Activated CD4-positive, alpha-beta T cell treated with anti-CD3 and anti-CD28 coated beads, Interleukin-2, amount 50 U/mL, for 48 hours (primary cell): ENCODE data around the gene PSRC1.

Experiments used
- DNase-seq, 2 experiments: peaks; one replicate each; pipeline ENCODE4 v3.0.0-alpha.2; 2020

PSRC1 gene

GRCh38 chr1:109271458-109271857 lies 11.5 kb downstream of the PSRC1 start:
- DNase-seq, result no peak

DNA sequence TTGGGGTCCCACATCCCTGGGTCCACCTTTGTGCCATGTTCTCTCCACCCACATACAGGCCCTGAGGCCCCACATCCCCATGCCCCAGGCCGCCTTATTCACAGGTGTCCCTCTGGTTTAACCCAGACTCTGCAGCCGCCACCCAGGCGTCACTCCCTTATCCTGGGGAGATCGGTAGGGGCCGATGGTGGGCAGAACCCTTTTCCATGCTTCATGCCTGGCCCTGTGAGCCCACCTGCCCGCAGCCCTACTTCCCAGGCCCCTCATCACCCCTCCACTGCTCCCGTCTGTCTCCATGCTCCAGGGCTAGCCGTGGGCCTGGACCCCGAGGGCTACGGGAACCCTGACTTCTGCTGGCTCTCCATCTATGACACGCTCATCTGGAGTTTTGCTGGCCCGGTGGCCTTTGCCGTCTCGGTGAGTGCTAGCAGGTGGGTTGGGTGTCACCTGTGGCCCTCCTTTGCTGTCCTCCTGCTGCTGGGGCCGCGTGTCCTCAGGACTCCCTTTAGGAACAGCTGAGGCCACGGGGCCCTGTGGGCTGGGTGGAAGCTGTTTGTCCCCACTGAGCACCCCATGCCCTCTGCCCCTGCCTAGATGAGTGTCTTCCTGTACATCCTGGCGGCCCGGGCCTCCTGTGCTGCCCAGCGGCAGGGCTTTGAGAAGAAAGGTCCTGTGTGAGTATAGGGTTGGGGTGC lies 12.2 kb downstream of the PSRC1 start:
- no peak for DNase-seq

DNA sequence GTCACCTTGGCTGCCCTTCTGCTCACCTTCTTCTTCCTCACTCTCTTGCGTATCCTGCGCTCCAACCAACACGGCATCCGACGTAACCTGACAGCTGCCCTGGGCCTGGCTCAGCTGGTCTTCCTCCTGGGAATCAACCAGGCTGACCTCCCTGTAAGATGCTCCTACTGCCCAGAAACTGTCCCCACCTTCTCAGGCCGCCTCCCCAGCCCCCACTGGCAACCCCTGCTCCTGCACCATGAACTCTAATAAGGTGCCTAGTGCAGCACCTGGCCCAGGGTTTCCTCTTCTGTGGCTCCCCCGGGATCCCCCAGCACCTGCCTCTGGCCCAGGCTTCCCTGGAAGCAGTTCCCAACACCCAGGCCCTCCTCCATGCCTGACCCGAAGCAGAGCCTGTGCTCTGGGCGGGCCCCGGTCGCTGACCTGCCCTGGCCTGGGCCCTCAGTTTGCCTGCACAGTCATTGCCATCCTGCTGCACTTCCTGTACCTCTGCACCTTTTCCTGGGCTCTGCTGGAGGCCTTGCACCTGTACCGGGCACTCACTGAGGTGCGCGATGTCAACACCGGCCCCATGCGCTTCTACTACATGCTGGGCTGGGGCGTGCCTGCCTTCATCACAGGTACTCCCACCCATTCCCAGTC lies 12.8 kb downstream of the PSRC1 start:
- DNase-seq, result no peak

DNA sequence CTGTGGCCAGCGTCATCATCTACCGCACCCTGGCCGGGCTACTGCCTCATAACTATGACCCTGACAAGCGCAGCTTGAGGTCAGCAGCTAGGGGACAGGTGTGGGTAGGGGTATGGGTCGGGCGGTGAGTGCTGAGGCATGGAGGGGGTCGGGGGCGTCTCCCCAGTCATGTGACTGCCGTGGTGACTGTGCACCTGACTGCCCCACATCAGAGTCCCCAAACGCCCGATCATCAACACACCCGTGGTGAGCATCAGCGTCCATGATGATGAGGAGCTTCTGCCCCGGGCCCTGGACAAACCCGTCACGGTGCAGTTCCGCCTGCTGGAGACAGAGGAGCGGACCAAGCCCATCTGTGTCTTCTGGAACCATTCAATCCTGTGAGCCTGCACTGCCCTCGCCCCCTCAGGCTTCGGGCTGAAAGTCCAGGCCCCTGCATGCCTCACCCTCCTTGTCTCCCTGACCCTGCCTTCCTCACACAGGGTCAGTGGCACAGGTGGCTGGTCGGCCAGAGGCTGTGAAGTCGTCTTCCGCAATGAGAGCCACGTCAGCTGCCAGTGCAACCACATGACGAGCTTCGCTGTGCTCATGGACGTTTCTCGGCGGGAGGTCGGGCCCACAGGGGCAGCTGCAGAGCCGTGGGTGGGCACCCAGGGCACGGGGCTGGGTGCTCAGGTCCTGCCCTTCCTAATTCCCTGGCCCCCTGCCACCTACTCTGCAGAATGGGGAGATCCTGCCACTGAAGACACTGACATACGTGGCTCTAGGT lies 13.5 kb downstream of the PSRC1 start:
- DNase-seq, result no peak

DNA sequence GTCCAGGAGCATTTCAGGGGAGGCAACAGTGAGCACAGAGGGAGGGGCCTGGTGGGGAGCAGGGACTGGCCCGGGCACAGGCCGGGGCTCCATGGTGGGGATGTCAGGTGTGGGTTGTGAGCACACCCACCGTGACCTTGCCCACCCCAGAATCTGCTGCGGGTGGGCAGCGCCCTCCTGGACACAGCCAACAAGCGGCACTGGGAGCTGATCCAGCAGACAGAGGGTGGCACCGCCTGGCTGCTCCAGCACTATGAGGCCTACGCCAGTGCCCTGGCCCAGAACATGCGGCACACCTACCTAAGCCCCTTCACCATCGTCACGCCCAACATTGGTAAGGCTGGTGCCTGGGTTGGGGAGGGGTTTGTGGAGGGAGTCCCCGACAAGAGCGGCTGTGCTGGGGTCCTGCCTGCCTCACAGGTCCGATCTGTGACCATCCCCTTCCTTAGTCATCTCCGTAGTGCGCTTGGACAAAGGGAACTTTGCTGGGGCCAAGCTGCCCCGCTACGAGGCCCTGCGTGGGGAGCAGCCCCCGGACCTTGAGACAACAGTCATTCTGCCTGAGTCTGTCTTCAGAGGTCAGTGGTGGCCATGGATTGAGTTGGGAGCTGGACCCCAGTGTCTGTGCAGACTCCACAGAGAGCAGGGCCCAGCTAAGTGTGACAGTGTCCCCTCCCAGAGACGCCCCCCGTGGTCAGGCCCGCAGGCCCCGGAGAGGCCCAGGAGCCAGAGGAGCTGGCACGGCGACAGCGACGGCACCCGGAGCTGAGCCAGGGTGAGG lies 14.3 kb downstream of the PSRC1 start:
- DNase-seq, result no peak

- no peak for DNase-seq
These were observed 15.1 kb downstream of the PSRC1 start for GRCh38 chr1:109267743-109268300.

- no peak for DNase-seq
These were observed 16.0 kb downstream of the PSRC1 start for GRCh38 chr1:109266965-109267364.

GRCh38 chr1:109265741-109266330 lies 17.1 kb downstream of the PSRC1 start:
- DNase-seq, result no peak

- DNase-seq, result no peak
These were observed 17.9 kb downstream of the PSRC1 start for GRCh38 chr1:109265016-109265415.

DNA sequence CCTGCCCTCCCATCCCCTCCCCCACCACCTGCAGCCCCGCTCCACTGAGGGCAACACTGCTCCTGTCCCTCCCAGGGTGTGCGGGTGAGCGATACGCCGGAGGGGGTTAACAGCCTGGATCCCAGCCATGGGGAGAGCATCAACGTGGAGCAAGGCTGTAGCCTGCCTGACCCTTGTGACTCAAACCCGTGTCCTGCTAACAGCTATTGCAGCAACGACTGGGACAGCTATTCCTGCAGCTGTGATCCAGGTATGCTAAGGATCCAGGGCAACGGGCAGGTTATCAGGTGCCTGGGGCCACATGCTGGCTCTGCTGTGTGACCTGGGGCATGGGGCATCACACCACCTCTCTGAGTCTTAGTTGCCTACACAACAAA lies 18.6 kb downstream of the PSRC1 start:
- DNase-seq, result no peak

GRCh38 chr1:109263597-109264378 lies 19.2 kb downstream of the PSRC1 start:
- peak; percentile 88 to 90 for DNase-seq

DNA sequence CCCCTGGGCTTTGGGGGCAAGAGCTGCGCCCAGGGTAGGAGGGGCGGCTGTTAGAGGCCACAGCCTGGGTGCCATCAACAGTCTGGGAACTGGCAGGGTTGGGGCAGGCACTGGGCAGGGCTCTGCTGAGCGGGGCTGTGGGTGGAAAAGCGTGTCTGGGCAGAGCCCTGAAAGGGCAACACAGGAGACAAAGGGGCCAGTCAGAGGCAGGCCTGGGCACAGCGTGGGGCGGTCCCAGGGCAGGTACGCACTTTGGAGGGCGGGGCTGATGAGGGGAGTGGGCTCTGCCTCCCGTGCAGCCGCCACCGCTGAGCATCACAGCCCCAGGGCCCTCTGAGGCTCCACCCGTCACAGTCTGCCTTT lies 19.7 kb downstream of the PSRC1 start:
- DNase-seq, result no peak

- no peak for DNase-seq
These were observed 20.5 kb downstream of the PSRC1 start for GRCh38 chr1:109262231-109263055.

GRCh38 chr1:109261578-109261977 lies 21.4 kb downstream of the PSRC1 start:
- DNase-seq, result no peak

DNA sequence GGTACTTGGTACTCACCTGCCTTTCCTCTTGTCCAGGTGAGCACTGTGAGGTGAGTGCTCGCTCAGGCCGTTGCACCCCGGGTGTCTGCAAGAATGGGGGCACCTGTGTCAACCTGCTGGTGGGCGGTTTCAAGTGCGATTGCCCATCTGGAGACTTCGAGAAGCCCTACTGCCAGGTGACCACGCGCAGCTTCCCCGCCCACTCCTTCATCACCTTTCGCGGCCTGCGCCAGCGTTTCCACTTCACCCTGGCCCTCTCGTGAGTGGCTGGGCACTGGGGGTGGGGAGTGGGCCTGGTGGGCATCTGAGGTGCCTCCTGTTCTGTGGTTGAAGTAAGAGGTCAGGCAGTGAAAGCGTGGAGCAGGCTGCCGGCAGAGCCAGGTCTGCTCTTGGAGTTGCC lies 21.9 kb downstream of the PSRC1 start:
- no peak for DNase-seq

GRCh38 chr1:109259674-109260557 lies 23.0 kb downstream of the PSRC1 start:
- no peak for DNase-seq

DNA sequence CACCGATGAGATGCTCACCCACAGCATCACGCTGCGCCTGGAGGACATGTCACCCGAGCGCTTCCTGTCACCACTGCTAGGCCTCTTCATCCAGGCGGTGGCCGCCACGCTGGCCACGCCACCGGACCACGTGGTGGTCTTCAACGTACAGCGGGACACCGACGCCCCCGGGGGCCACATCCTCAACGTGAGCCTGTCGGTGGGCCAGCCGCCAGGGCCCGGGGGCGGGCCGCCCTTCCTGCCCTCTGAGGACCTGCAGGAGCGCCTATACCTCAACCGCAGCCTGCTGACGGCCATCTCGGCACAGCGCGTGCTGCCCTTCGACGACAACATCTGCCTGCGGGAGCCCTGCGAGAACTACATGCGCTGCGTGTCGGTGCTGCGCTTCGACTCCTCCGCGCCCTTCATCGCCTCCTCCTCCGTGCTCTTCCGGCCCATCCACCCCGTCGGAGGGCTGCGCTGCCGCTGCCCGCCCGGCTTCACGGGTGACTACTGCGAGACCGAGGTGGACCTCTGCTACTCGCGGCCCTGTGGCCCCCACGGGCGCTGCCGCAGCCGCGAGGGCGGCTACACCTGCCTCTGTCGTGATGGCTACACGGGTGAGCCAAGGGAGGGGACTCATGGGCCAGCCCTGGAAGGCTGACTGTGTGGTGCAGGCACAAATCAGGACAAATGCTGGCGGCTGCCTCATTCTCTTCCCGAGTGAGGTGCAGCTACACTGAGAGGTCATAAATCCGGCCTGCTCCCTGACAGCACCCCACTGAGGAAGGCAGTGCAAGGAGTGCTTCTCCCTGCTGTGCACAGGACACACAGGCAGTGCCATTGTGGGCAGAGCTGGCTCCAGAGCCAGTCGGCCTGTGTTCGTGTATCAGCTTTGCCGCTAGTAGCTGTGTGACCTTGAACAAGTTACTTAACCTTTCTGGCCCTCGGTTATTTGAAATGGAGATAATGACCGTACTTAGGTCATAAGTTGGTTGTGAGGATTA lies 24.2 kb downstream of the PSRC1 start:
- DNase-seq, result no peak

GRCh38 chr1:109257682-109258421 lies 25.1 kb downstream of the PSRC1 start:
- no peak for DNase-seq
